Measurements from ENCODE around the gene ANKRD6.

DNA sequence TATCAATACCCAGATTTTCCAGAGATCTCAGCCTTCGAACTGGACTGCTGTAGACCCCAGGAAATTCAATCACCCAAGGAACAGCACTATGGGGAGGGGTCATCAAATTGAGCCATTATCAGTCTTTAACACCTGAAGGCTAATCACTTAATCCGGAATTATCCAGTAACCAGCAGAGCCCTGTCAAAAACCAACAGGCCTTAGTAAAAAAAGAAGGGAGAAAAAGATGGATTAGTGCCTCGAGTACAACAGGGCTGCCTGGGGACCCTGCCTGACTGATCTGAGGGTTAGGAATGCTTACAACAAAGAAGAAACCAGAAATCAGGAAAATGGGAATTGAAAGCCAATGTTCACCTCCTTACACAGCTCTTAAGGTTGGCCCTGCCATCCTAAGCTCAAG is 28.4 kb upstream of the ANKRD6 start:
- TF ChIP-seq GATA2 (IDR thresholded peaks at IDR 0.05; ENCODE audit: low read depth, low read length) (no peak), GATA3 (IDR thresholded peaks at IDR 0.05; ENCODE audit: low read depth, low read length) (no peak)

All from SH-SY5Y (cell line).